MV-4-11 (cell line): ENCODE results near the gene CNTNAP4.

ENCODE experiments used
- DNase-seq: peaks from one replicate; lab custom pipeline; 2025; lab: John Stamatoyannopoulos, UW

The CNTNAP4 gene

DNA sequence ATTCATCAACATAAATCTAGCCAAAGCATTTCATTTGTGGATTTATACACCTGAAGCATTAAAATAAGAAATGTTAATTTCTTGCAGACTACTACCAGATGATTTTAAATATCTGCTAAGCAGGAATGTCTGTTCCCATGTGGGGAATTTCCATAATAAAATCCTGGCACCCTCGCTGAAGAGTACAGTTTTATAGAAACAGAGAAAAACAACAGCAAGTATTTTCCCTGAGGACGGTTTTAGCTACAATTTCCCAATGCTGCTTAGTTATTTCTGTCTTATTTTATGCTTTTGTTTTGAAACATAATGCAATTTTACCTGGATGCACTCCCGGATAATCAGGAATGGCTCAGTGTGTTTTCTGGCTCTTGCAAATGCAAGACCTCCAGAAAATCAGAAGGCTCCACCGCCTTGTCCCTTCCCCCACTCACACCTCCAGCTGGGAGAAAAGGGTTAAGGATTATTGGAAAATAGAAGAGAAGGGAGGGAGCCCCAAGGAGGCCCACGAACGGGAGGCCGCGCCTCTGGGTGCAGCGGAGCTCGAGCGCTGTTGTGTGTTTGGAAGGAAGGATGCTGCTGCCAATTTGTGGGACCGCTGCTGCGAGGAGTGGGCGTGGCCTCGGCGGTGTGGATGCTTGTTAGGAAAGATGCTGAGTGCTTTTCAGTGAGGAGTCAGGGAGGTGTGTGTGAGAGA lies at the start of gene CNTNAP4:
TSS of gene CNTNAP4 (plus strand) at position 657 of the 694 bp plus-strand sequence. CDS start 262 bp downstream, outside the sequence.
- no peak for DNase-seq

- DNase-seq = no peak
These were observed 48.6 kb upstream of the CNTNAP4 start for GRCh38 chr16:76228546-76229146.

DNA sequence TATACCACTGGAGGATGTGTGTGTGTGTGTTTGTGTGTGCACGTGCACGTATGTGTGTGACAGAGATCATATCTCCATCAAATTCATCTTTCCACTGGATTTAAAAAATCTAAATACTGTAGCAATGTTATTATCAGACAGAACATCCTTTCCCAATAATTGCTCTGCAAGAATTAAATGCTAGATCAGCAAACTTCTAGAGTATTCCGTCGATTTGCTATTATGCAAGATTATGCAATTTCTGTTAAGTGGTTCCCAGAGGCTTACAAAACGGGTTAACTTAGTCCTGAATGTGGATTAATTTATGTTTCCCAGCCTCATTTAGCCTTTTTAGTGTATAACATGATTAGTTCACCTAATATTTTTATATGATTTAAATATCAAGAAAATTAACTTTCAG lies 44.5 kb upstream of the CNTNAP4 start:
- no peak for DNase-seq

GRCh38 chr16:76235025-76235424 lies 42.2 kb upstream of the CNTNAP4 start:
- DNase-seq = no peak

- no peak for DNase-seq
These were observed 41.8 kb upstream of the CNTNAP4 start for GRCh38 chr16:76235426-76235825.

GRCh38 chr16:76237471-76237870 lies 39.7 kb upstream of the CNTNAP4 start:
- no peak for DNase-seq

- DNase-seq = no peak
These were observed 35.4 kb upstream of the CNTNAP4 start for GRCh38 chr16:76241755-76242154.

DNA sequence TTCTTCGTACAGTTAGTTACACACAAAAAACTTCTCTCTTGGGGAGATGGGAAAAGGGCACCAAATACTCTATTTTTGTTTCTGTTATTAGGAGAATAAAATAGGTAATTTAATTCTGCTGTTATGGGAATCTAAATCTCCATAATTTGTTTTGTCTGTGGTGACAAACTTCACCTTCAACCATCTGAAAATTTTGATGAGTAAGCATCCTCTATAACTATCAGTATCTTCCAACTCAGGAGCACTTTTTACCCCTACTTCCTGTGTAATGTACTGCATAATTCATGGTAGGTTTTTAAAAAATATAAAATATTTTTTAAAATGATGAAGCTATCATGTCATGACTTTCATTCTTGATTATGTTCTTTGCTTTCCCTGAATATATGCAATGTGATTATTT lies 33.6 kb upstream of the CNTNAP4 start:
- DNase-seq = no peak

DNA sequence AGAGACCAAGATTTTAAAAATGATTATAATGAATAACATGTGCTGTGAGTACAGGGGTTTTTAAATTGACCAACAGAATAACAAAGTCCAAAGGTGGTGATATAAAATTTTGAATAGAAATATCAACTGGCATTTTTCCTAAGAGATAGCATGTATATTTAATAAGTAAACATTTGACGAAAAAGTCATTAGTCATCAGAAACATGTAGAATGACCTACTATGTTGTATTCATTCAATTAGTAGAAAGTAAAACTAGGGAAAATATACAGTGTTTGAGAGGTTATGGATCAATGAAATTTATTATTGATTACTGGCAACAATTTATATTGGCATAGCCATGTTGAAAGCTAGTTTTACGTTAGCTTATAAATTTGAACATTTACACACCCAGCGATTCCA lies 30.6 kb upstream of the CNTNAP4 start:
- no peak for DNase-seq

DNA sequence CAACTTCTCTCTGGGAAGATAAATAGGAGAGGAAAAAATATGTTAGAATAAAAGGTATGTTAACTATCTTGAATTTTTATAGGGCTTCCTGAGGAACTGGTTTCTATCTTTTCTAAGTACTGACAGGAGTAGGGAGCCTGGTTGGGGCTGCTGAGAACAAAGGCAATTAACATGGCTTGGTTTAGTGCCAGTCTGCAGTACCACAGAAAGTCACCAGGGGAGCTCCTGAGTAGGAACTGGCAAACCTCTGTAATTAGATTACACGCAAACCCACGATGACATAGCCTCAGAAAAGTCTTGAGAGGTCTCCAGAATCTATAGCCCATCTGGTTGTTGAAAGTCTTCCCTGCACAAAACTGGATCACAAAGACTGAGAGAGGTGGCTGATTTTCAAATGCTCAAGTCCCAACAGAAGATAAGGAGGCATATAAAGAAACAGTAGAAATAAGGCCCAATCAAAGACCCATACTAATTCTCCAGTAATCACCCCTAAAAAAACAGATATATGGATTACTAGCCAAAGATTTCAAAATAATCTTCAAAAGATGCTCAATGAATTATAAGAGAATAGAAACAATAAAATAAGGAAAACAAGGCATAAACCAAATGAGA lies 11.7 kb upstream of the CNTNAP4 start:
- DNase-seq = peak; percentile 23

- no peak for DNase-seq
These were observed 8.4 kb upstream of the CNTNAP4 start for GRCh38 chr16:76268824-76269223.

- no peak for DNase-seq
These were observed 344 bp downstream of the CNTNAP4 start for GRCh38 chr16:76277460-76278030.

GRCh38 chr16:76278086-76278485 lies 885 bp downstream of the CNTNAP4 start:
- no peak for DNase-seq

GRCh38 chr16:76278980-76279379 lies 1.8 kb downstream of the CNTNAP4 start:
- peak; percentile 9 for DNase-seq

DNA sequence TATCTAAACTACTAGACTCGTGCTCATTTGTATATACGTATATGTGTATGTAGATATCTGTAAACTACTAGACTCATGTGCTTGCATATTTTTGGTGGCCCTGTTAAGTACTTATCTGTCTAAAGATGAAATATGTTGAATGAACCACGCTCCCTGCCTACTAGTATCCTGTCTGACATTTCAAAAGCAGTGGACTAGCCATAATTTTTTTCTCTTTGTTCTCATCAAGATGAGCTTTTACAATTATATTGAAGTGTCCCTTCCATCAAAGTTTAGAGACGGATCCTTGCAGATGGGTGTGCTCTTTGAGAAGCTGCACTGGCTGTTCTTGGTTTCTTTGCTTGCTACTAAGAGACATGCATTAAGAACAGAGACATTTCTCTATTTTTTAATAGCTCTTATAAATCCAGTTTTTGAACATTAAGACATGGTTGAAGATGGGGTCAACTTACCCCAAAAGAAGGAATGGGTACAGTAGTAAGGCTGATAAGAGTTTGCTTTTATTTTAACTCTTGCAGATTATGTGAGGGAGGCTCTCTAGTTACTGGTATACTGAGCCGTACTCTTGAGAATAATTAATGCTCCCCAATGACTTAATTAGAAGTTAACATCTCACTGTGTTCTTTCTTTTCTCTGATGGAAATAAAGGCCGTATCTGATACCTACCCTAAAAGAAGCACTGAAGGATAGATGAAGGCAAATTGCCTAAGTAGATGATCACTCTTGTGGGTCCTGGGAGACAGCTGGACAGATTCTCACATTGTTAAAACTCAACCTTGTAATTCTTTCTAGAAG lies 3.4 kb downstream of the CNTNAP4 start:
- no peak for DNase-seq

DNA sequence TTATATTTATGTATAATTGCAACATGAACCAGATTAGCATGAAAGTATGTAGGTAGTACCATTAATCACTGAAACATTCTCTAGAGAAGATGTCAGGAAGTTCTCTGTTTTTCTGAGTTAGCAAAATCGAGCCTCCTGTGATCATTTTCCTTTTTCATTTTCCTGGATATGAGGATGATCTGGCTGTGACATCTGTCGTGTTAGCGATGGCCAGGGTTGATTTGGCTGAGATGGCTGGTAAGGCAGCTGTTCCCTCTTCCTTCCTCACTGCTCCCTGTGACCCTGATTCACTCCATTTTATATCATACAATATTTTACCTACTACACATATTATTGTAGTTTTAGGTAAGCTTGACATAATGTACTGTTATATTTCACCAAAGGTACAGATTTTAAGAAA lies 10.3 kb downstream of the CNTNAP4 start:
- no peak for DNase-seq

- DNase-seq = no peak
These were observed 15.0 kb downstream of the CNTNAP4 start for GRCh38 chr16:76292218-76292617.

GRCh38 chr16:76293980-76294379 lies 16.8 kb downstream of the CNTNAP4 start:
- DNase-seq = no peak

DNA sequence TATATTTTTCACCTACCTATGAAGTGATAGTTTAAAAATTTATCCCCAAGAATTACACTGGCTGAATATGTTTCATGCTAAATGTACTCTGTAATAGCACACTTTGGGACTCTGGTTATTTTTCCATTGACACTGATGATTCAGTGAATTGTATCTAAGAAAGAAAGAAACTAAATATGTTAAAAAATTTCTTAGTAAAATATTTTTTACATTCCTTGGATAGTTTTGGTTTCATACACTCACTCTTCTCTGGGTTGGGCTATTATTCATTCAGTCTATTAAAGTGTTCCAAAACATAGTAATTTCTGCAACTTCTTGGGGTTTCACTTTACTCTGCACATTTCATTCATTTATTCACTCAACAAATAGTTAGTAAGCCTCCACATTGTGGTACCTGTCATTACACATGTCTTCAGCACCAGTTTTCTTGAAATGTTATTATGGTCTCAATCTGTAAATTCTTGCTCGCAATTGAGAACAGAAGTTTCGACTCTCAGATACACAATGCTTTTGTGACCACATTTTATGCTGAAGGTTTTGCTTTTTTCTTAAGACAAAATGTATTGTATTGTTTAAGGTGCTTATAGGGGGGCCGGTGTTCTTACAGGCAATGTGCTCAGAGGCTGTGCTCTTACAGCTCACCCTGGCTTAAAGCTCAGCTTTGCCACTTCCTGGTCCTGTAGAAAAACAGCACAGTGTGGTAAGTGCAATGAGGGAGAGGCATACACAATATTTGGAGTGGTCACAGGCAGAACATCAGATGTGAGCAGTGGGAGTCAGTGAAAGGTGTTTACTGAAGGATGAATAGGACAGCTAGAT lies 17.4 kb downstream of the CNTNAP4 start:
- DNase-seq = no peak

DNA sequence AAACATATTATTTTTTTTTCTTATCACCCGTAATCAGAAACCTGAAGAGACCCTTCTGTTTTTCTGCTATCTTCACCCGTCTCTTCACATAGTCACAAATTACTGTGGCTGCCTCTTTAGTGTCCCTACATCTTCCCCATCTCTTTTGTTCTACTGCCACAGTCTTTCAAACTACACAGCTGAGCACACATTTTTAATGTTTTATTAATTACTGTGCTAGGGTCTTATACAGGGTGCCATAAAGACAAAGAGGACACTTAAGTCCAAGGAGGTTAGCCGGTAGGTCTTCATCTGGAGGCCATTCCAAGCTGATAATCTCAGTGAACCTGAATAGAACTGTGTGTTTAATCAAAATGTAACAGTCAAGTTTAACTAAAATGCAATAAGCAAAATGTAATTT lies 20.7 kb downstream of the CNTNAP4 start:
- no peak for DNase-seq

GRCh38 chr16:76303637-76304314 lies 26.6 kb downstream of the CNTNAP4 start:
- DNase-seq = no peak
